ENCODE data around the gene TMTC1.

The TMTC1 gene

DNA sequence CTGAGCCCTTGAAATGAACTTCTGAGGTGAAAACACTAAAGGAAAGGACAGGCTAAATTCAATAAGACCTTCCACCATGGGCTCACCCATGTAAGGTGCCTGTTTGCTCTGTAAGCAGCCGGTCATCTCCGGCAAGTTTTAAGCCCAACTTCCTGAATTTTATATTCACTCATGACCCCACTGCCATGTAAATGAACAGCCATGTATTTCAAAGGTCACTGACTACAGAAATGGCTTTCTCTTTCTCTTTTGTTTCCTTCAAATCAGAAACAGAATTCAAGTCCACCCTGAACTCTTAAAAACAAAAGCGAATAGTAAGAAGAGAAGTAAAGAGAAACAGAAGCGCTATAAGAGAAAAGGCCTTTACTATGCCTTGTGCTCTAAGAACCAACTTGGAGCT, 224.5 kb downstream of the TMTC1 start:
- no peak for TF ChIP-seq SIN3A (IDR thresholded peaks at IDR 0.05; ENCODE audit: borderline replicate concordance, insufficient read depth, low read length)
- TF ChIP-seq, protein P1, sequence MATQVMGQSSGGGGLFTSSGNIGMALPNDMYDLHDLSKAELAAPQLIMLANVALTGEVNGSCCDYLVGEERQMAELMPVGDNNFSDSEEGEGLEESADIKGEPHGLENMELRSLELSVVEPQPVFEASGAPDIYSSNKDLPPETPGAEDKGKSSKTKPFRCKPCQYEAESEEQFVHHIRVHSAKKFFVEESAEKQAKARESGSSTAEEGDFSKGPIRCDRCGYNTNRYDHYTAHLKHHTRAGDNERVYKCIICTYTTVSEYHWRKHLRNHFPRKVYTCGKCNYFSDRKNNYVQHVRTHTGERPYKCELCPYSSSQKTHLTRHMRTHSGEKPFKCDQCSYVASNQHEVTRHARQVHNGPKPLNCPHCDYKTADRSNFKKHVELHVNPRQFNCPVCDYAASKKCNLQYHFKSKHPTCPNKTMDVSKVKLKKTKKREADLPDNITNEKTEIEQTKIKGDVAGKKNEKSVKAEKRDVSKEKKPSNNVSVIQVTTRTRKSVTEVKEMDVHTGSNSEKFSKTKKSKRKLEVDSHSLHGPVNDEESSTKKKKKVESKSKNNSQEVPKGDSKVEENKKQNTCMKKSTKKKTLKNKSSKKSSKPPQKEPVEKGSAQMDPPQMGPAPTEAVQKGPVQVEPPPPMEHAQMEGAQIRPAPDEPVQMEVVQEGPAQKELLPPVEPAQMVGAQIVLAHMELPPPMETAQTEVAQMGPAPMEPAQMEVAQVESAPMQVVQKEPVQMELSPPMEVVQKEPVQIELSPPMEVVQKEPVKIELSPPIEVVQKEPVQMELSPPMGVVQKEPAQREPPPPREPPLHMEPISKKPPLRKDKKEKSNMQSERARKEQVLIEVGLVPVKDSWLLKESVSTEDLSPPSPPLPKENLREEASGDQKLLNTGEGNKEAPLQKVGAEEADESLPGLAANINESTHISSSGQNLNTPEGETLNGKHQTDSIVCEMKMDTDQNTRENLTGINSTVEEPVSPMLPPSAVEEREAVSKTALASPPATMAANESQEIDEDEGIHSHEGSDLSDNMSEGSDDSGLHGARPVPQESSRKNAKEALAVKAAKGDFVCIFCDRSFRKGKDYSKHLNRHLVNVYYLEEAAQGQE (IDR thresholded peaks at IDR 0.05; ENCODE audit: insufficient read depth in 1 of 2, low read depth in 2 of 2, low read length in 2 of 2): no peak
- no peak for TF ChIP-seq FOXP2 (optimal IDR thresholded peaks at IDR 0.05; ENCODE audit: borderline replicate concordance, extremely low read depth, extremely low read length, insufficient read depth)
- no peak for TF ChIP-seq TAF1 (IDR thresholded peaks at IDR 0.05; ENCODE audit: borderline replicate concordance, insufficient read depth, low read length)
- TF ChIP-seq POLR2AphosphoS5 (IDR thresholded peaks at IDR 0.05; ENCODE audit: low read depth, low read length): no peak

DNA sequence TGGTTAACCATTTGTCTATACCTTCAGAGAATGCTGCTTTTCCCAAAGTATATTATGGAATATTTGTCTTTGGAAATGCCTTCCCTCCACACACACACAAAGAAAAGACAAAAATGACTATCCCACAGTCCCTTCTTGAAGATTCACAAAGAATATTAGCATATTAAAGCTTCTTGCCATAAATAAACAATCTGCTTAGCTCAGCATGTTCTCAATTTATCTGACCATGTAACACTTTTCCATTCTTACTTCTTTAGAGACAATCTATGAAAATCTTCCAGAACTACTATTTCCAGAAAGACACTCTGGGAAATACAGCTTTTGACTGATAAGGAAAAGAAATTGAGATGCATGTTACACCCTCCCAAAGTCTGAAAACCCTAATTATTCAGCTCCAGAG, 227.4 kb downstream of the TMTC1 start:
- TF ChIP-seq FOXP2 (optimal IDR thresholded peaks at IDR 0.05; ENCODE audit: borderline replicate concordance, extremely low read depth, extremely low read length, insufficient read depth): no peak
- no peak for TF ChIP-seq SIN3A (IDR thresholded peaks at IDR 0.05; ENCODE audit: borderline replicate concordance, insufficient read depth, low read length)
- TF ChIP-seq, protein P1 (IDR thresholded peaks at IDR 0.05; ENCODE audit: insufficient read depth in 1 of 2, low read depth in 2 of 2, low read length in 2 of 2): no peak
- no peak for TF ChIP-seq TAF1 (IDR thresholded peaks at IDR 0.05; ENCODE audit: borderline replicate concordance, insufficient read depth, low read length)
- no peak for TF ChIP-seq POLR2AphosphoS5 (IDR thresholded peaks at IDR 0.05; ENCODE audit: low read depth, low read length)

DNA sequence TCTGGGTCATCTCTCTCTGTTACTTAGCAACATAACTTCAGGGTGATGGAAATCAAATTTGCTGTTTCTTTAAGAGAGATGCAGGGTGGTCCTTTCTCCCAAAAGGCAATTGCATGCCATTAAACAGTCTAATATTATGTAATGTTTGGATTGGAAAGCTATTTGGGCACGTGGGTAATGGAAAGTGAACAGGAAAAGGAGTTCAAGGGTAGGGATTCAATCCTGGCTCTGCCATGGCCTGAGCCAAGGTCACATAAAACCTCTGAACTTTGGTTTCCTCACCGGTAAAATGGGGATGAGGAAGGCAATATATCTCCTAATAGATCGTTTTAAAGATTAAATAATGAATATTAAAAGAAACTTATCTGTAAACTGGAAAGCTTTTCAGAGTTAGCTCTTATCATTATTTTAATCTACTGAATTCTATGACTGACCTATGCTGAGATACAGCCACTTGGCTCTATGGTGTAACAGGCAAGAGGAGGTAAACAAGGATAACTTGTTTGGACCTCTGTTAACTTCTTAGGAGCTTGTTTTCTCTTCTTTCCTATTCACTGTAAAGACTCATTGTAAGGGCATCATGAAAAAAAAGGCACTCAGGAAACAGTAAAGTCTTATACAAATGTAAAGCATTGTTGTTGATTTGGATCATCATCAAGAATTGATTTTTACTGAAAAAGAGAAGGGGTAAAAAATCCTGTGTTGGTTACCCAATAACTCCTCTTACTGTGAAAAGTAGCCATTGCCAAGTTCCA, 230.6 kb downstream of the TMTC1 start:
- TF ChIP-seq FOXP2 (optimal IDR thresholded peaks at IDR 0.05; ENCODE audit: borderline replicate concordance, extremely low read depth, extremely low read length, insufficient read depth) (no peak), SIN3A (IDR thresholded peaks at IDR 0.05; ENCODE audit: borderline replicate concordance, insufficient read depth, low read length) (no peak), POLR2AphosphoS5 (IDR thresholded peaks at IDR 0.05; ENCODE audit: low read depth, low read length) (no peak), TAF1 (IDR thresholded peaks at IDR 0.05; ENCODE audit: borderline replicate concordance, insufficient read depth, low read length) (no peak)
- TF ChIP-seq, protein P1 (IDR thresholded peaks at IDR 0.05; ENCODE audit: insufficient read depth in 1 of 2, low read depth in 2 of 2, low read length in 2 of 2): no peak

DNA sequence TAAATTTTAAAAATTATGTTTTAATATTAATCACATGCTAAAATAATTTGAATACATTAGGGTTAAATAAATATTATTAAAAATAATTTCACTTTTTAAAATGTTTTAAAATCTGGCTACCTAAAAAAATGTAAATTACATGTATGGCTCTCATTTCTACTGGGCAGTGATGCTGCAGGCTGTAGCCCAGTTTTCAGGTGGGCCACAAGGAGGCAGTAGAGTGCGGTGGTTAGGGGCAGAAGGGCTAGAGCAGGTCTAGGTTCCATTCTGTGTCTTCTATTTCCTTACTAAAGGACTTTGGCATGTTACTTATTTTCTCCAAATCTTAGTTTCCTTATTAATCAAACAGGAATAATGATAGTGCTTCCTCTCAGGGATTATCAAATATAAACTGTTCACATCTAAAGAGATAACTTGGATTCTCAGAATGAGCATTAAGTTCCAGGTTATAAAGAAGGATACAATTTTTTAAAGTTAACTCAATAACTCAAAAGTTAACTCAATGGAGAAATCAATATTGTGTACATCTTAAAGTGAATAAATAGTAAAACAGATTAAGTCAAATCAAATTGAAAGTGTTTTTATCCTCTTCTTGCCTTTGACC, 231.3 kb downstream of the TMTC1 start:
- TF ChIP-seq POLR2AphosphoS5 (IDR thresholded peaks at IDR 0.05; ENCODE audit: low read depth, low read length) (no peak), TAF1 (IDR thresholded peaks at IDR 0.05; ENCODE audit: borderline replicate concordance, insufficient read depth, low read length) (no peak), SIN3A (IDR thresholded peaks at IDR 0.05; ENCODE audit: borderline replicate concordance, insufficient read depth, low read length) (no peak), FOXP2 (optimal IDR thresholded peaks at IDR 0.05; ENCODE audit: borderline replicate concordance, extremely low read depth, extremely low read length, insufficient read depth) (no peak)
- TF ChIP-seq, protein P1 (IDR thresholded peaks at IDR 0.05; ENCODE audit: insufficient read depth in 1 of 2, low read depth in 2 of 2, low read length in 2 of 2): no peak
